Natural killer cell treated with Interleukin-12 subunit alpha and Interleukin-12 subunit beta and Interleukin-15 and Interleukin-18, amount 100 ng/mL, for 72 hours (primary cell): ENCODE results near the gene LOX. TPM values are rescaled to one million over a fixed set of nuclear protein-coding genes. Genes with fewer than 3 reads are reported as not detected.

ENCODE experiments used
- ATAC-seq, 2 donors: fragments of 150-1000 bp; cut with Tn5 transposase in 1 of 2; sonication (Bioruptor Pico), chemical (Tn5 transposase) in 1 of 2; 2 replicates each; pipeline ENCODE4 v1.10.0; 2021
- DNase-seq: peaks from one replicate; pipeline ENCODE4 v3.0.0; 2022; ENCODE audit warnings: low spot score
- H3K27ac Mint-ChIP-seq, 2 donors: 1 replicate in 1 of 2; 2 replicates in 1 of 2; pipeline ENCODE4 v1.8.0; 2022; ENCODE audit warnings: mixed read lengths in 2 of 2, mild to moderate bottlenecking in 1 of 2, moderate library complexity in 1 of 2
- H3K27me3 Mint-ChIP-seq, 2 donors: 1 replicate in 1 of 2; 2 replicates in 1 of 2; pipeline ENCODE4 v1.8.0; 2022; ENCODE audit warnings: mixed read lengths in 2 of 2
- H3K36me3 Mint-ChIP-seq: one replicate; pipeline ENCODE4 v1.8.0; 2022; ENCODE audit warnings: mixed read lengths
- H3K4me1 Mint-ChIP-seq, 2 donors: 1 replicate in 1 of 2; 2 replicates in 1 of 2; pipeline ENCODE4 v1.8.0; 2022; ENCODE audit warnings: low read depth in 2 of 2, mixed read lengths in 2 of 2, mild to moderate bottlenecking in 1 of 2
- H3K4me3 Mint-ChIP-seq: one replicate; pipeline ENCODE4 v1.8.0; 2022; ENCODE audit warnings: mixed read lengths
- H3K9me3 Mint-ChIP-seq: 2 replicates; pipeline ENCODE4 v1.8.0; 2022; ENCODE audit warnings: mixed read lengths
- total RNA-seq, 2 donors: library from RNA; stranded (reverse); gene quantifications; one replicate each; pipeline ENCODE4 v1.2.3, GENCODE V29; 2022

LOX gene
- total RNA-seq, 2 donors from 2014 or later: not detected

DNA sequence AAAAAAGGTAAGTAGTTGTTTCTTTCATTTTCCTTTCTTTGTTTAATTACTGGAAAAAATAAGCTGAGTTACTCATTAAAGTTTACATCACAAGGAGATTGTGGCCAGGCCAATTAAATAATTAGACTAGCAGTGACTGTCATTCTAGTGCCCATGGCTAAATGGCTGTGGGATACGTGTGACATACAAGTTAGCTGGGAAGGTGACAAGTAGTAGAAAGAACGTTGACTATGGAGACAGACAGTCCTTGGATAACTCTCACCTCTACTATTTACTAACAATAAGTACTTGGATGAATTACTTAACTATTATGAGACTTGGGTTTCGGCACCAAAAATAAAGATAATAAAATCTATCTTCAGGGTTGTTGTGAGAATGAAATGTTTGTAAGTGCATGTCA lies 7.0 kb upstream of the LOX start:
- Mint-ChIP-seq H3K4me1 (no peaks in the 10 kb centered on the region), H3K27me3 (peaks cover 11 to 29% of the 10 kb centered on the region in 2 donors), H3K36me3 (no peaks in the 10 kb centered on the region), H3K27ac (no peak overlapping the region), H3K9me3 (peaks cover 3% of the 10 kb centered on the region), H3K4me3 (no peak overlapping the region)
- DNase-seq (no peak), ATAC-seq (no peak)

- H3K27ac Mint-ChIP-seq: no peak overlapping the region
- peaks cover 3% of the 10 kb centered on the region for H3K9me3 Mint-ChIP-seq
- peaks cover 20 to 34% of the 10 kb centered on the region in 2 donors for H3K27me3 Mint-ChIP-seq
- H3K36me3 Mint-ChIP-seq: no peaks in the 10 kb centered on the region
- ATAC-seq (no peak), DNase-seq (no peak)
- no peaks in the 10 kb centered on the region for H3K4me1 Mint-ChIP-seq
- H3K4me3 Mint-ChIP-seq: no peak overlapping the region
These were observed 5.5 kb upstream of the LOX start for GRCh38 chr5:122083535-122083934.

- H3K27ac Mint-ChIP-seq: no peak overlapping the region
- no peak for DNase-seq
- H3K4me3 Mint-ChIP-seq: no peak overlapping the region
- peaks cover 3% of the 10 kb centered on the region for H3K9me3 Mint-ChIP-seq
- peaks cover 6 to 7% of the 10 kb centered on the region in 2 donors for H3K4me1 Mint-ChIP-seq
- no peak for ATAC-seq
- no peaks in the 10 kb centered on the region for H3K36me3 Mint-ChIP-seq
- H3K27me3 Mint-ChIP-seq: peaks cover 35 to 45% of the 10 kb centered on the region in 2 donors
These were observed 3.5 kb upstream of the LOX start for GRCh38 chr5:122081541-122081940.

DNA sequence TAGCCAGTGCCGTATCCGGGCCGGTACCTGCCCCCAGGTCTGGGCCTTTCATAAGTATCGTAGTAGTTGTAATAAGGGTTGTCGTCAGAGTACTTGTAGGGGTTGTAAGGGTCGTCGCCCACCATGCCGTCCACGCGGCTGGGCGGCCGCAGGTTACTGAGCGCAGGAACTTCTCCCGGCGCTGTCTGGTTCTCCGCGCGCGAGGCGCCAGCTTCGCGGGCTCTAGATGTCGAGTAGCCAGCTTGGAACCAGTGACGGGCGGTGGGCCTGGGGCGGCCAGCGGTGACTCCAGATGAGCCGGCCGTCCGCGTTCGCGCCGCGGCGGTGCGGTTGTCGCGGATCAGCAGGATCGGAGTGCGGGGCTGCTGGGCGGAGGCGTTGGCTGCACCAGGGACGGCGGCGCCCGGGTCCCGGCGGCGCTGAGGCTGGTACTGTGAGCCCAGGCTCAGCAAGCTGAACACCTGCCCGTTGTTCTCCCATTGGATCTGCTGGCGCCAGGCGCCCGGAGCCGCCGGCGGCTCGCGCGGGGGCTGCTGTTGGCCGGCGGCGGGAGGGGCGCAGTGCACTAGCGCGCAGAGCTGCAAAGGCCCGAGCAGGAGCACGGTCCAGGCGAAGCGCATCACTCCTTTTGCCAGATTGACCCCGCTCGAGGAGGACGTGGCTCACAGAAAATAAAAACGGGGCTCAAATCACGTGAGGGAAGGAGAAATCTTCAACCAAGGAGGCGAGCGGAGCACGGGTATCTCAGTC lies 518 bp downstream of the LOX start:
- DNase-seq: no peak
- Mint-ChIP-seq H3K9me3 (no peaks in the 10 kb centered on the region), H3K27me3 (peaks cover 36% of the 10 kb centered on the region in 2 donors), H3K27ac (no peak overlapping the region), H3K36me3 (no peaks in the 10 kb centered on the region), H3K4me1 (peaks cover 6 to 7% of the 10 kb centered on the region in 2 donors), H3K4me3 (peak overlapping the region; percentile 62)
- ATAC-seq: peak; percentile 33 to 40

GRCh38 chr5:122076669-122077365 lies 1.2 kb downstream of the LOX start:
- no peak for DNase-seq
- H3K36me3 Mint-ChIP-seq: no peaks in the 10 kb centered on the region
- H3K4me3 Mint-ChIP-seq: peak overlapping the region; percentile 62
- H3K4me1 Mint-ChIP-seq: peaks cover 6 to 7% of the 10 kb centered on the region in 2 donors
- no peak overlapping the region for H3K27ac Mint-ChIP-seq
- ATAC-seq: peak; percentile 33 to 40
- H3K27me3 Mint-ChIP-seq: peaks cover 28 to 36% of the 10 kb centered on the region in 2 donors
- H3K9me3 Mint-ChIP-seq: no peaks in the 10 kb centered on the region

DNA sequence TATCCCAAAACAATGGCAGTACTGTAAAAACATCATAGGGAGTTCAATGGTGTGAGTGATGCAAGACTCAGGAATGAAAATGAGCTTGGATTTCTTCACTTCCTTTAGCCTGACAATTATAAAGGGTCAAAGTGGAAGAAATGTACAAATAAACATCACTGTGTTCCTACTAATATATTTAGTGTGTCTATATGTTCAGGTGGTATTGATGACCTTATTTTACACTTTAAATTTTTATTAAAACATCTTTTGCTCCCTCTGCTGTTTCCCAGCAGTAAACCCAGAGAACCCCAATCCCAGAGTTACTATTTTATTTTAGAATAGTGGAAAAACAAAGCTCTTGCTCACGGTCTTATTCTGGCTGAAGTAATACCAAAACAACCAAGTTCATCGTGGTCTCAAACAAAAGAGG lies 2.0 kb downstream of the LOX start:
- Mint-ChIP-seq H3K4me1 (peaks cover 6 to 7% of the 10 kb centered on the region in 2 donors), H3K36me3 (no peaks in the 10 kb centered on the region), H3K4me3 (no peak overlapping the region), H3K9me3 (no peaks in the 10 kb centered on the region), H3K27ac (no peak overlapping the region), H3K27me3 (peaks cover 28 to 33% of the 10 kb centered on the region in 2 donors)
- DNase-seq: no peak
- no peak for ATAC-seq

- ATAC-seq (no peak), DNase-seq (no peak)
- Mint-ChIP-seq H3K36me3 (no peaks in the 10 kb centered on the region), H3K27me3 (peaks cover 19 to 20% of the 10 kb centered on the region in 2 donors), H3K4me3 (no peak overlapping the region), H3K27ac (no peak overlapping the region), H3K9me3 (no peaks in the 10 kb centered on the region), H3K4me1 (peaks cover 6 to 7% of the 10 kb centered on the region in 2 donors)
These were observed 4.2 kb downstream of the LOX start for GRCh38 chr5:122073864-122074263.

- peaks cover 11 to 16% of the 10 kb centered on the region in 2 donors for H3K27me3 Mint-ChIP-seq
- no peak overlapping the region for H3K4me3 Mint-ChIP-seq
- ATAC-seq (no peak), DNase-seq (no peak)
- H3K36me3 Mint-ChIP-seq: no peaks in the 10 kb centered on the region
- H3K4me1 Mint-ChIP-seq: peaks cover 6 to 7% of the 10 kb centered on the region in 2 donors
- H3K9me3 Mint-ChIP-seq: no peaks in the 10 kb centered on the region
- H3K27ac Mint-ChIP-seq: no peak overlapping the region
These were observed 5.0 kb downstream of the LOX start for GRCh38 chr5:122073018-122073417.

DNA sequence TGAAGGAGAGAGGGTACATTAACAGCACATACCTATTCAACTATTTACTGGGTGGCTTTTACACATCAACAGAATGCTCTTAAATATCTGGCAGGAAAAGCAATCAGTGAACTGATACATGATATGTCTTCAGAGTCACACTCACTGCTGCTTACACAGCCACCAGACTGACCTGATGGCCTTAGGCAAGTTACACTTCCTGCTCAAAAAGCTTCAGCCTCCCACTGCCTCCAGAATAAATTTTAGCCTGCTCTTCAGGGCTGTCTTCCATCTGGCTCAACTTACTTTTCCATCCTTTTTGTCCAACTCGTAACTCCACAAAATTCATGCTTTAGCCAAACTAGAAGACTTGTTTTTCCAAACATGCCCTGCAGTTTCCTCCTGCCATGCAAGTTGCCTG lies 10.7 kb downstream of the LOX start:
- H3K36me3 Mint-ChIP-seq: no peaks in the 10 kb centered on the region
- H3K27me3 Mint-ChIP-seq: no peaks in the 10 kb centered on the region
- H3K4me3 Mint-ChIP-seq: no peak overlapping the region
- no peaks in the 10 kb centered on the region for H3K4me1 Mint-ChIP-seq
- no peak for DNase-seq
- H3K9me3 Mint-ChIP-seq: no peaks in the 10 kb centered on the region
- no peak overlapping the region for H3K27ac Mint-ChIP-seq
- ATAC-seq: no peak

- Mint-ChIP-seq H3K9me3 (no peaks in the 10 kb centered on the region), H3K4me1 (no peaks in the 10 kb centered on the region), H3K36me3 (no peaks in the 10 kb centered on the region), H3K4me3 (no peak overlapping the region), H3K27ac (no peak overlapping the region), H3K27me3 (no peaks in the 10 kb centered on the region)
- no peak for DNase-seq
- ATAC-seq: no peak
These were observed 13.1 kb downstream of the LOX start for GRCh38 chr5:122064992-122065391.

- no peak for DNase-seq
- no peaks in the 10 kb centered on the region for H3K9me3 Mint-ChIP-seq
- no peak for ATAC-seq
- no peaks in the 10 kb centered on the region for H3K27me3 Mint-ChIP-seq
- no peaks in the 10 kb centered on the region for H3K36me3 Mint-ChIP-seq
- no peaks in the 10 kb centered on the region for H3K4me1 Mint-ChIP-seq
- no peak overlapping the region for H3K4me3 Mint-ChIP-seq
- no peak overlapping the region for H3K27ac Mint-ChIP-seq
These were observed 14.2 kb downstream of the LOX start for GRCh38 chr5:122063836-122064235.

GRCh38 chr5:122062205-122062604 lies 15.9 kb downstream of the LOX start:
- H3K36me3 Mint-ChIP-seq: no peaks in the 10 kb centered on the region
- no peaks in the 10 kb centered on the region for H3K9me3 Mint-ChIP-seq
- no peaks in the 10 kb centered on the region for H3K27me3 Mint-ChIP-seq
- DNase-seq (no peak), ATAC-seq (no peak)
- H3K27ac Mint-ChIP-seq: no peak overlapping the region
- no peak overlapping the region for H3K4me3 Mint-ChIP-seq
- H3K4me1 Mint-ChIP-seq: no peaks in the 10 kb centered on the region

DNA sequence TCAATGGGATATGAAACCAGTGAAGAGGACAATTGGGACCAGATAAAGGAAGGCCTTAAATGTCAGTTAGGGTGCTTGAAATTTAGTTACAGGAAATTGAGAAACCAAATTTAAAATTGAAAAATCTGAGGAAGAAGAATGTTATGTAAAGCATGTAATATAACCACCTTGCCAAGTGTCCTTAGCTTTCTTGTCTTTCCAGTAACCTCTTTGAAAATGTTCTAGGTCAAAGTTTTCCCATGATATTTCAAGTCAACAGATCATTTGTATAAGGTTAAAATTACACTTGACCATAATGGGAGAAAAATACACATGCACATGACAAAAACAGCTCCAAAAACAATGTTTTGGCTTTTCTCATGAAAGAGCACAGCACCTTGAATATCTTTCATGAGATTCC lies 21.1 kb downstream of the LOX start:
- no peak for ATAC-seq
- no peaks in the 10 kb centered on the region for H3K27me3 Mint-ChIP-seq
- no peak overlapping the region for H3K4me3 Mint-ChIP-seq

GRCh38 chr5:122054266-122054665 lies 23.8 kb downstream of the LOX start:
- Mint-ChIP-seq H3K9me3 (peaks cover 3% of the 10 kb centered on the region), H3K27ac (no peak overlapping the region), H3K27me3 (no peaks in the 10 kb centered on the region), H3K4me1 (peaks cover 0 to 2% of the 10 kb centered on the region in 2 donors), H3K36me3 (peaks cover 14% of the 10 kb centered on the region), H3K4me3 (no peak overlapping the region)
- ATAC-seq: no peak
- DNase-seq: no peak

More for the DNA sequence above, 21.1 kb downstream of the LOX start:
- H3K4me1 Mint-ChIP-seq: peaks cover 0 to 2% of the 10 kb centered on the region in 2 donors
- DNase-seq: no peak
- H3K36me3 Mint-ChIP-seq: peaks cover 8% of the 10 kb centered on the region
- H3K27ac Mint-ChIP-seq: no peak overlapping the region
- H3K9me3 Mint-ChIP-seq: no peaks in the 10 kb centered on the region
